Dendritic cell treated with granulocyte-macrophage colony-stimulating factor and Interleukin-4, amounts not matched to agents 40 ng/mL and 50 ng/mL, for 4 days (primary cell): ENCODE results near the gene CCDC90B.
A peak's percentile ranks its signal among the peaks of the same experiment; 100 is the strongest.

Experiments used
- H3K27ac Mint-ChIP-seq: one replicate; pipeline ENCODE4 v1.8.0; 2022; ENCODE audit warnings: mild to moderate bottlenecking, mixed read lengths
- H3K27me3 Mint-ChIP-seq: one replicate; pipeline ENCODE4 v1.8.0; 2022; ENCODE audit warnings: mild to moderate bottlenecking, mixed read lengths
- H3K36me3 Mint-ChIP-seq: one replicate; pipeline ENCODE4 v1.8.0; 2022; ENCODE audit warnings: low read depth, mixed read lengths
- H3K4me1 Mint-ChIP-seq: one replicate; pipeline ENCODE4 v1.8.0; 2022; ENCODE audit warnings: low read depth, mixed read lengths
- H3K4me3 Mint-ChIP-seq: one replicate; pipeline ENCODE4 v1.8.0; 2022; ENCODE audit warnings: mild to moderate bottlenecking, moderate library complexity, mixed read lengths
- H3K9me3 Mint-ChIP-seq: one replicate; pipeline ENCODE4 v1.8.0; 2022; ENCODE audit warnings: mixed read lengths
- intact Hi-C: fragments of 100-400 bp; cut with micrococcal nuclease; formaldehyde crosslinking; loops from one replicate; pipeline ENCODE4 v1.15.0; 2022

CCDC90B gene

DNA sequence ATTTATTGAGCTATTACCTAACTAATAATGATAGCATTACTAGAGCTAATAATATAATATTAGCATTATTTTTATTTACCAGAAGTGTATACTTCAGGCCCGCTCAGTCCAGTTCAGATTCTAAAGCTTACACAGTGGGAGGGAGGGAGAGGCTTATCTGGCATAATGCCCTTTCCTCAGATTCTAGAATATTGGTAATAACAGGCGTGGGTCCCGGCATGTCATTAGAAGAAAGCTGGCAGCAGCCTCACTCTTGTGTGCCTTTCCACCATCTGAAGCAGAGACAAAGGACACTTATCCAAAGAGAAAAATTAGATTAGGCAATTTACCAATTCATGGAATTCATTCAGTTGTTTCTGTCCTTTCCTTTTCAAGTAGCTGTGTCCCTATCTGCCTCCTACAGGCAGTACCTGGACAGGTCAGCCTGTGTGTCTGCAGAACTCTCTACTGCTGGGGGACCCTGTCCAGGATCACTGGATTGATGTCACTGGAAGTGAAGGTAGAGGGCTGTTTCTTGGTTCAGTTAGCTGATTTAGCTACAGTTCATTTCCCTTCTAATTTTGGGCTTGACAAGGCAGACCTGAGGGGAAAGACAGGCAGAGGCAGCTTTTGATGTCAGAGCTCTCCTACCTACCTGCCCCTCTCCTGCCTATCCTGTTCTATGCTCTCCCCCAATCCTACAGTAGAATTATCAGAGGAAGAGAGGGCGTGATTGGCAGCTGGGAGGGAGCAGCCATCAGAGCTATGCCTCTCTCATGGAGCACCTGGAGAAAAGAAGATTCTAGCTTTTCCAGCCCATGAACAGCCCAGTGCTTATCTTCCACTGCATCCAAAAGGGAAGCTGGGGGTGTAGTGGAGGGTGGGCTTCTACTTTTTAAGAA lies 20.3 kb upstream of the CCDC90B start:
- Mint-ChIP-seq H3K27ac (no peak overlapping the region), H3K36me3 (no peaks in the 10 kb centered on the region), H3K4me1 (peaks cover 10% of the 10 kb centered on the region), H3K27me3 (peaks cover 5% of the 10 kb centered on the region), H3K9me3 (no peaks in the 10 kb centered on the region), H3K4me3 (no peak overlapping the region)
- intact Hi-C loops = no loop called here

DNA sequence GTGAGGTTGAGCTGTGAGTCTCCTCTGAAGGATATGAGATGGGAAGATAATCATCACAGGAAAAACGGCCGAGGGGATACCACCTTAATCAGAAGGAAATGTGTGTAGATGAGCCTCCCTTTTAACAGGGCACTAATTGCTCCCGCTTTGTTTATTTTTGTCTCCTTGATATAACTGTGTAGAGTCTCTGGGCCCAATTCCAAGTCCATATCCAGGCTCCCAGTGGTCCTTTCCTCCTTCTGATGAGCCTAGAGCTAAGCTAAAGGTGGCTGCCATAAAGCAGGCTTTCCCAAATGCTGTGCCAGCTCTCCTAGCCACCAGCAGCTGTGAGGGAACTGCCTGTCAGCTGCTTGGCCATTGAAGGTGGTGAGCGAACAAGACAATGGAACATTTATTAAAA lies 17.1 kb upstream of the CCDC90B start:
- H3K4me1 Mint-ChIP-seq = peaks cover 10% of the 10 kb centered on the region
- H3K27ac Mint-ChIP-seq = no peak overlapping the region
- H3K9me3 Mint-ChIP-seq = no peaks in the 10 kb centered on the region
- H3K27me3 Mint-ChIP-seq = peaks cover 3% of the 10 kb centered on the region
- intact Hi-C loops = no loop called here
- H3K36me3 Mint-ChIP-seq = no peaks in the 10 kb centered on the region
- no peak overlapping the region for H3K4me3 Mint-ChIP-seq

GRCh38 chr11:83302151-83302550 lies 16.0 kb upstream of the CCDC90B start:
- H3K9me3 Mint-ChIP-seq = no peaks in the 10 kb centered on the region
- no peak overlapping the region for H3K27ac Mint-ChIP-seq
- intact Hi-C loops = no loop called here
- no peaks in the 10 kb centered on the region for H3K36me3 Mint-ChIP-seq
- H3K27me3 Mint-ChIP-seq = peaks cover 3% of the 10 kb centered on the region
- peaks cover 10% of the 10 kb centered on the region for H3K4me1 Mint-ChIP-seq
- H3K4me3 Mint-ChIP-seq = no peak overlapping the region

DNA sequence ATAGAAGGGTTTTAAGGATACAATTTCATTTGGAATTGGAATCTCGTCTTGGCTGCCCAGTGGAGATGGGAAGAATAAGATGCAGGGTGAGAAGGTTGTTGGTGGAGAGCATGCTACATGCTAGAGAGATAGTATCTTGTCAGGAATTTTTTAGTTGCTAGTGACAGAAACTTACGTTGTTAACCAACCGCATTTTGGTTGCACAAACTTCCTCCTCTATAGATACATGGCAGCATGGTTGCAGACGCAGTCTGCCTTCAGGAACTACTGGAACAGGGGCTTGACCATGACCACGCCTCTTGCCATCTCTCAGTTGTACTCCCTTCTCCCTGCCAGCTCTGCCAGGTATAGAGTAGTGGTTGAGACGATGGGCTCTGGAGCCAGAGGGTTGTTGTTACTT lies 13.5 kb upstream of the CCDC90B start:
- peaks cover 10% of the 10 kb centered on the region for H3K4me1 Mint-ChIP-seq
- no peak overlapping the region for H3K27ac Mint-ChIP-seq
- no peak overlapping the region for H3K4me3 Mint-ChIP-seq
- H3K27me3 Mint-ChIP-seq = peaks cover 2% of the 10 kb centered on the region
- no peaks in the 10 kb centered on the region for H3K36me3 Mint-ChIP-seq
- H3K9me3 Mint-ChIP-seq = no peaks in the 10 kb centered on the region
- intact Hi-C loops = loop anchor here (10.0 kb wide), 1 partner anchor 425 kb away; no protein-coding TSS in a partner anchor

- H3K4me3 Mint-ChIP-seq = no peak overlapping the region
- intact Hi-C loops = loop anchor here (10.0 kb wide), 1 partner anchor 431 kb away; no protein-coding TSS in a partner anchor
- no peak overlapping the region for H3K27ac Mint-ChIP-seq
- H3K27me3 Mint-ChIP-seq = peaks cover 4% of the 10 kb centered on the region
- H3K4me1 Mint-ChIP-seq = peaks cover 7% of the 10 kb centered on the region
- no peaks in the 10 kb centered on the region for H3K9me3 Mint-ChIP-seq
- no peaks in the 10 kb centered on the region for H3K36me3 Mint-ChIP-seq
These were observed 8.0 kb upstream of the CCDC90B start for GRCh38 chr11:83294208-83294607.

- H3K4me1 Mint-ChIP-seq = peaks cover 13% of the 10 kb centered on the region
- intact Hi-C loops = loop anchor here (2.0 to 10.0 kb wide), 2 partner anchors 431 to 523 kb away; no protein-coding TSS in a partner anchor
- H3K27me3 Mint-ChIP-seq = peaks cover 4% of the 10 kb centered on the region
- no peaks in the 10 kb centered on the region for H3K9me3 Mint-ChIP-seq
- no peaks in the 10 kb centered on the region for H3K36me3 Mint-ChIP-seq
- H3K4me3 Mint-ChIP-seq = no peak overlapping the region
- no peak overlapping the region for H3K27ac Mint-ChIP-seq
These were observed 7.2 kb upstream of the CCDC90B start for GRCh38 chr11:83293457-83293774.

DNA sequence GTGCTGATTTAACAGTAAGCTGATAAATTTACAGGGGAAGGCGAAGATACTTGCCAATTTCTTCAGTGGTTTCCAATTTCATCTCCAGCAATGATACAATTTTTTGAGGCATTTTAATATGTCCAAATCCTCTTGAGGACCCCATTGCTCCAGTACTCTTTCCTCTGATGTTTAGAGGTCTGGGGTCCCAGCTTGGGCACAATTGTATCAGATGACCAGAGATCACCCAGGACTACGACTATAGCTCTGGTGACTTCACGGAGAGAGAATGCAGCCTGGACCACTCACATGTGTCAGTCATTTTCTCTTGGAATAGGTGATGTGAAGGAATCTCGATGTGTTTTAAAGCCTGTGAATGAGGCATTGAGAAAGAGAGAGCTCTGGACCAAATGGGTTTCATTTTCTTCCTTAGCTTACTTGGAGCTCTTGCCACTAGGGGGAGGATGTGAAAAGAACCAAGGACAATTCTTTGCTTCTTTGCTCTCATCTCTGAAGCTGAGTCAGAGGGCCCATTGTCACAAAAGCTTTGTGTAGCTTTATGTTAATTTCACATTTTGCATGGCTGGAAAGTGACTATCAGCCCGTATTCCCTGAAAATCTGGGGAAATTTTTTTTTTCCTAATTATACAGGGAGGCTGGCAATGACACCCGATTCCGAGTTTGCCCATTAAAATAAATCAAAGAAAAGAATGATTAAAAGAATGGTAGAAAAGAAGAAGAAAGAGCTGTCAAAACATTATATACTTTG lies 6.7 kb upstream of the CCDC90B start:
- Mint-ChIP-seq H3K36me3 (no peaks in the 10 kb centered on the region), H3K27ac (no peak overlapping the region), H3K27me3 (peaks cover 4% of the 10 kb centered on the region), H3K4me3 (no peak overlapping the region), H3K4me1 (peaks cover 13% of the 10 kb centered on the region), H3K9me3 (no peaks in the 10 kb centered on the region)
- intact Hi-C loops = loop anchor here (2.0 to 10.0 kb wide), 2 partner anchors 432 to 524 kb away; no protein-coding TSS in a partner anchor

DNA sequence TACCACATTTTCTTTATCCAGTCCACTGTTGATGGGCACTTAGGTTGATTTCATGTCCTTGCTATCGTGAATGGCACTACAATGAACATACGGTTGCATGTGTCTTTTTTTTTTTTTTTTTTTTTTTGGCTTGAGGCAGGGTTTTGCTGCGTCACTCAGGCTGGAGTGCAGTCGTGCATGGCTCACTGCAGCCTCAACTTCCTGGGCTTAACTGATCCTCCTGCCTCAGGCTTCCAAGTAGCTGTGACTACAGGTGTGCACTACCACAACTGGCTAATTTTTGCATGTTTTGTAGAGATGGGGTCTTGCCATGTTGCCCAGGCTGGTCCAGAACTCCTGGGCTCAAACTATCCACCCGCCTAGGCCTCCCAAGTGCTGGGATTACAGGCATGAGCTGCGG lies 1.5 kb upstream of the CCDC90B start:
- no peak overlapping the region for H3K4me3 Mint-ChIP-seq
- intact Hi-C loops = loop anchor here (5.0 to 10.0 kb wide), 2 partner anchors 123 to 215 kb away; partner anchors contain the start of gene RAB30
- H3K27me3 Mint-ChIP-seq = no peaks in the 10 kb centered on the region
- peaks cover 23% of the 10 kb centered on the region for H3K4me1 Mint-ChIP-seq
- no peaks in the 10 kb centered on the region for H3K9me3 Mint-ChIP-seq
- peaks cover 15% of the 10 kb centered on the region for H3K36me3 Mint-ChIP-seq
- H3K27ac Mint-ChIP-seq = no peak overlapping the region

GRCh38 chr11:83285151-83285770 lies 906 bp downstream of the CCDC90B start:
- Mint-ChIP-seq H3K27ac (peak overlapping the region; percentile 100), H3K27me3 (no peaks in the 10 kb centered on the region), H3K4me1 (peaks cover 37% of the 10 kb centered on the region), H3K9me3 (no peaks in the 10 kb centered on the region), H3K4me3 (peak overlapping the region; percentile 97), H3K36me3 (peaks cover 21% of the 10 kb centered on the region)
- intact Hi-C loops = loop anchor here (1.0 to 10.0 kb wide), 4 partner anchors 90 to 384 kb away; partner anchors contain the start of genes DDIAS and RAB30

DNA sequence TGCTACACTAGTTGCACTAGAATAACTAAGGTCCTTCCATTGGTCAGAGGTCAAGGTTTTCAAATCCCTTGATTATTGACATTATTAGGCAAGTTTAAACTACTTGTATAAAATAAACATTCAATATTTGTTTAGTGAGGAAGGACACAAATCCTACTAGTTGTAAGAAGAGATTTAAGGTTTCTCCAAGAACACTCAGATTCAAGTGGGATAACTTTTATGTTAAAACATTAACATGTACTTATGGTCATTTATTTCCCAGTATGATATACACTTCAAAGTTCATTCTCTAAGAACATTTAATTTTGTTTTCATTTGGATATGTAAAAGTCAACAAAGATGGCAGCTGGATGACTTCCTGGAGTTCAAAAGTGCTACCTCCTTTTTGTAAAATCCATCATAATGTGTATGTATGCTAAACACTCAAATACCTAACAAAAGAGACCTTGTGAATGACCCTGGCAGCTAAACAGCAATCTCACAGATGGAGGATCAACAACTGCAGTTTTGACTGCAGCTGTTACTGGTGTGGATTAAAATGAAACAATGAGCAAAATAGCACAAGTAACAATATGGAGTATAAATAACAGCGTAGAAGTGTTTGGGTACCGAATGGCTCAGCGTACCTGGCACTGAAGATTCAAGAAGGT lies 1.5 kb downstream of the CCDC90B start:
- Mint-ChIP-seq H3K9me3 (no peaks in the 10 kb centered on the region), H3K4me3 (peak overlapping the region; percentile 97), H3K27me3 (no peaks in the 10 kb centered on the region), H3K27ac (peak overlapping the region; percentile 100), H3K4me1 (peaks cover 40% of the 10 kb centered on the region), H3K36me3 (peaks cover 27% of the 10 kb centered on the region)
- intact Hi-C loops = loop anchor here (1.0 to 10.0 kb wide), 4 partner anchors 90 to 383 kb away; partner anchors contain the start of genes DDIAS and RAB30

DNA sequence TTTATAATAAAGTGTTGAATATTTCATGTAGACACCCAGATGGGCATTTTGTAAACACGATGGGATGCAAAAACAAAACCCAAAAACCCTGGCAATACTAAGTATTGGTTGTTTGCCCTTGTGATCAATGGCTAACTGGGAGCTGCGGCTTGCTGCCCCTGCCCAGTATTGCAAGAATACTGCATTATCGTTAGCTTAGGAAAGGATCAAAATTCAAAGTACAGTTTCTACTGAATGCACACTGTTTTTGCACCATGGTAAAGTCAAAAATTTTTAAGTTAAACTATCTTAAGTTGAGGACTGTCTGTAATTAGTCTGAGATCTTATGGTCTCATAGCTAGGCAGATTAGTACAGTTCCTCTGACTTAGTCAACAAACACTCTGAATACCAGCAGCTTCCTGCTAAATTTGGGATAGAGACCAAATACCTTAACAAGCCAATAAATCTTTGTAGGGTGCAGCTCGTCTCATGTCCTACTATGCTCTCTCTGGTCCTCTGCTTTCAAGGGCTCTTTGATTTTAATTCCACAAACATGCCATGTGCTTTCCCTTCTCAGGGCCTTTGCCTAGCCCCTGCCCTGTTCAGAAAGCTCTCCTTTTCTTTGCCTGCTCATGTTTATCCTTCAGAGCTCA lies 4.0 kb downstream of the CCDC90B start:
- H3K27ac Mint-ChIP-seq = no peak overlapping the region
- no peak overlapping the region for H3K4me3 Mint-ChIP-seq
- H3K27me3 Mint-ChIP-seq = no peaks in the 10 kb centered on the region
- H3K9me3 Mint-ChIP-seq = no peaks in the 10 kb centered on the region
- H3K4me1 Mint-ChIP-seq = peaks cover 32% of the 10 kb centered on the region
- intact Hi-C loops = loop anchor here (10.0 kb wide), 1 partner anchor 117 kb away; no protein-coding TSS in a partner anchor
- peaks cover 49% of the 10 kb centered on the region for H3K36me3 Mint-ChIP-seq

- Mint-ChIP-seq H3K4me3 (no peak overlapping the region), H3K9me3 (no peaks in the 10 kb centered on the region), H3K27ac (no peak overlapping the region), H3K4me1 (peaks cover 31% of the 10 kb centered on the region), H3K27me3 (no peaks in the 10 kb centered on the region), H3K36me3 (peaks cover 50% of the 10 kb centered on the region)
- intact Hi-C loops = loop anchor here (10.0 kb wide), 1 partner anchor 115 kb away; no protein-coding TSS in a partner anchor
These were observed 5.9 kb downstream of the CCDC90B start for GRCh38 chr11:83280256-83280655.

GRCh38 chr11:83278351-83278750 lies 7.8 kb downstream of the CCDC90B start:
- Mint-ChIP-seq H3K4me1 (peaks cover 24% of the 10 kb centered on the region), H3K36me3 (peaks cover 49% of the 10 kb centered on the region), H3K27ac (no peak overlapping the region), H3K9me3 (no peaks in the 10 kb centered on the region), H3K27me3 (no peaks in the 10 kb centered on the region), H3K4me3 (no peak overlapping the region)
- intact Hi-C loops = no loop called here
